Hepatic stellate cell (primary cell): Measurements from ENCODE around the gene VPS26B.
"Not testable (repeated sequence)": the region's sequence is repeated elsewhere in the genome, so short reads cannot be mapped to it uniquely, and the experiment has no call there.

Source experiments
- DNase-seq: peaks from one replicate; pipeline ENCODE4 v3.0.0; 2011; ENCODE audit warnings: low spot score

VPS26B gene

DNA sequence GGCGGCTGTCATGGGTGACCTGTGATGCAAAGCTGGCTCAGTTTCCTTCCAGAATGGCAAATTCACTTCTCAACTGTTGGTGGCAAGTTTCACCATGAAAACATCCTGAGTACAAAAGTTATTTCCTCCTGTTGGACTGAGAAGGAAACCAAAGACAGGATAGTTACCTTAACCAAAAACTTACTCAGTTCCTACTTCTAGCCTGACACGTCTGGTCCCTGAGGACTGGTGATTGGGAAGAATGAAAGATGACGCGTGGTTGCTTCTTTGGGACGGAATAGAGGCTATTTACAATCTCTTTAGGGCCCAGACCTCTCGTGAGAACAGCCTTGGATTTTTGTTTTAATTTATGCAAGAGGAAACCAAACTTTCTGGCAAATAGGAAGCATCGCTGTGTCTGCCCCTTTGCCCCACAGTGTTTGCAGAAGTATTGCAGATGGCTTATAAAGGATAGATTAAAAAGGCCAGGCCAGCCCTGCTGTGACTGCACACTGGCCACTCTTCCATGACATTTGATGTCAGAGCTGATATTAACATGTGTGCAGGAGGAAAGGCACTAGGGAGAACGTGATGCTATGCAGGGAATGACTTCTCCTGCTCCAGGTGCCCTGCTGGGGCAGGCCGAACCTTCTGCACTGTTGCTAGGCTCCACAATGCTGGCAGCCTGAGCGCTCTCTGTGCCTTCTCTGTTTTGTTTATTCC is 7.6 kb downstream of the VPS26B start:
- DNase-seq: no peak

DNA sequence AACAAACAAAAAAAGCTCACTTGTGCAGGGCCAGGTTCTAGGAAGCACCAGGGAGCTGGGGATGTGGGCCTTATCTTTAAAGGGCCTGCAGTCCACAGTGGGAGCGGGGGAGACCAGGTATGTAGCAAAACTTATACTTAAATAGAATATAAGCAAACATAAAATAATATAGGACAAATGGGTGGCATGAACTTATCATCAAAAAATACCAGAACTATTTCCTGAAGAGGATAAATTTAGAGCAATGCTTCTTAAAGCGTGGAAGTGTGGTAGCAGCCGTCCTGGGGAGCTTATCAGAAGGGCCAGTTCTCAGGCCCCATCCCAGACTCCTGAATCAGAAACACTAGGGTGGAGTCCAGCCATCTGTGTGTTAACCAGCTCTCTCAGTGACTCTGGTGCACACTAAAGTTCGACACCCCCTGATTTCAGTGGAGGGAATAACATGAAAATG is 9.3 kb downstream of the VPS26B start:
- no peak for DNase-seq

DNA sequence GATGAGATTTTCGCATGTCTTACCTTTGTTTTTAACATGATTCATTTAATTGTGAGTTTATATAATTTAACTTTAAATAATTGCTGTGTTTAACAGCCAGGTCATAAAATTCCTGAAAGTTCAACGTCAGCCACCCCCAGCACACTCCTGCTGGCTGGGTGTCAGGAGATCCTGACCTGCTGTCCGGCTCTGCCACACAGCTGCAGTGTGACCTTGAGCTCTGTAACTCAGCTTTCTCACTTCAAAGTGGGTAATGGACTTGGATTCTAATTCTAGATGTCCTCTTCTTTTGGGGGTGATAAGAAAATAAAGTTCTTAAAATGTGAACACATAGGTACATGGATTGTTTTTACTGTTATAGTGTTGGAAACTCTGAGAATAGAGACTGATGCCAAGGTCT is 10.9 kb downstream of the VPS26B start:
- DNase-seq: no peak

DNA sequence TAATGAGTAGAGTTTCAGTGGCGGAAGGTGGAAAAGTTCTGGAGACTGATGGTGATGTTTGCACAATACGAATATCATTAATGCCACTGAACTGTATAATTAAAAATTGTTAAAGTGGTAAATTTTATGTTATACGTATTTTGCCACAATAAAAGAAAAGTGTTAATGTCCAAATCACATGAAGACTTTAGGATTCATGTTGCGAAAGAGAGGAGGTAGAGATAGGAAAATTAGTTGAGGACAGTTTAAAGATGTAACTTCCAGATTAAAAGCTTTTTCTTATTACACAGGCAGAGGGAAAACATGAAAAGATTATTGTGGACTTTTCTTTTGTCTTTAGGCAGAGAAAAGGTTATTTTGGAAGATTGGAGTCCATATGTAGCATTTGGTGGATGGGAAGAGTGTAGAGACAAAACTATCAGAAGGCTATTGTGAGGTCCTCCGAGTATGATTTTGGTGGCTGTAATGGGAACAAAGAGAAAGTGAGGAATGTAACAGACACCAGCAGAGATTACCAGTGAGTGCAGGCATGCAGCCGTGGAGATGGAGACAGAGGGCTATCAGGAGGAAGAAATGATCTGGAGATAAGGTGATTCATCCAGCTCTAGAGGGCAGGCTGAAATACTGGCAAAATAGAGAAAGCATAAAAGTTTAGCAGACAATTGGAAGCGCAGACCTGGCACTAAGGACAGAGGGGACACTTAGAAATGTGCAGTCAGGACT is 12.5 kb downstream of the VPS26B start:
- peak; percentile 28 for DNase-seq

- no peak for DNase-seq
These were observed 13.1 kb downstream of the VPS26B start for GRCh38 chr11:134237557-134237922.

GRCh38 chr11:134238956-134239355 is 14.5 kb downstream of the VPS26B start:
- DNase-seq: no peak

DNA sequence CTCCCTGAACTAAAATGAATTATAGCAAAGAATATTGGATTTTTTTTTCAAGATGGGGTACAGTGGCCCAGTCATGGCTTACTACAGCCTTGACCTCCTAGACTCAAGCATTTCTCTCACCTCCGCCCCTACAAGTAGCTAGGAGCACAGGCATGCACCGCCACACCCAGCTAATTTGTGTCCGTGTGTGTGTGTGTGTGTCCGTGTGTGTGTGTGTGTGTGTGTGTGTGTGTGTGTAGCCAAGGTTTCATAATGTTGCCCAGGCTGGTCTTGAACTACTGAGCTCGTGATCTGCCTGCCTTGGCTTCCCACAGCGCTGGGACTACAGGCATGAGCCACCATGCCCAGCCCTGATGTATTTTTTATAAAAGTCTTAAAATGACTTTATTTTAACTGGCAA is 16.1 kb downstream of the VPS26B start:
- no peak for DNase-seq

DNA sequence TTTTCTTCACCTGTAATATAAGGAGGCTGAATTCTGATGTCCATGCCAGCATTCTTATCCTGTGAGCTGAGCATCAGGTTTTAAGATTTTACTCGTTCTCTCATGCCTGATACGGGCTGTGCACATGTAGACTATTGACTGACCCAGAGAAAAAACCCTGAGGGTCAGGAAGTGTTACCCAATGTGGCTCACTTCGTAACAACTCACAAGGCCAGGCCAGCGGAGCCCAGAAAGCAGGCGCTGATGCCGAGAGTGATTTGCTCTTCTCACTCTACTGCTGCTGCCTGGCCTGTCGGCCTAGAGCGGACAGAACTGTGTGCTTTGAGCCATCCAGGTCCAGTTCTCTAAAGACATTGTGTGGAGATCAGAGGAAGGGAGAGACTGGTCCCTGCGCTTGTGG is 17.9 kb downstream of the VPS26B start:
- no peak for DNase-seq

DNA sequence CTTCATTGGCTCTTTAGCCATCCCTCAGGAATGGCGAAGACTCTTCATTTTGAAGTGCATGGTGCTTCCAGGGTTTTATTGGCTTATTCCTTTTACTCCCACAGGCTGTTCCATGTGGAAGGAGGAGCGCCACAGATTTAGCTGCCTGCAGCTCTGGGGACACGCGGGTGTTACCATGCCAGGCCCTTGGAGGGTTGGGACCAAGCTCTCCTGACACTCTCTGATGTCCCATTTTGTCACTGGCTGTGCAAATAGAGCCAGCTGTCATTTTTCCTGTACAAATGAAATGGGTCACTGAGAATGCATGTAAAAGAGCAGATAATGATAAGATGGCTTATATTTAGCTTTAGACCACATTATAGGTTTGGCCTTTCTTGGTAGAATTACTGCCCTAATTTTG is 19.4 kb downstream of the VPS26B start:
- DNase-seq: no peak

DNA sequence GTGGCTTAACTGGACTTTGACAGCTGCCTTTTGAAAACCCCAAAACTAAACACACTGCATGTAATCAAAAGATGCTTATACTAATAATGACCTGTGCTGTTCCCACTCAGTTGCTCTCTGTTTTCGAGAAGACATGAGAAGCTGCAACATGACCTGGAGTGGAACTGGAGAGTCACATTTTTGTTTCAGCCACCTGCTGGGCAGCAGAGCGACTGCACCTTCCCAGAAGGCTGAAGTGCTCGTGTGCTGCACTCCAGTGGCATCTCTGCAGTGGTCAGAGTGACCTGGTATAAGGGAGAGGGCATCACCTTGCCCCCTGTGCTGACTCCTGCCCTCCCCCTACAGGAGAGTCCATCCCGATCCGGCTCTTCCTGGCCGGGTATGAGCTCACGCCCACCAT is 20.1 kb downstream of the VPS26B start:
- DNase-seq: peak; percentile 50

DNA sequence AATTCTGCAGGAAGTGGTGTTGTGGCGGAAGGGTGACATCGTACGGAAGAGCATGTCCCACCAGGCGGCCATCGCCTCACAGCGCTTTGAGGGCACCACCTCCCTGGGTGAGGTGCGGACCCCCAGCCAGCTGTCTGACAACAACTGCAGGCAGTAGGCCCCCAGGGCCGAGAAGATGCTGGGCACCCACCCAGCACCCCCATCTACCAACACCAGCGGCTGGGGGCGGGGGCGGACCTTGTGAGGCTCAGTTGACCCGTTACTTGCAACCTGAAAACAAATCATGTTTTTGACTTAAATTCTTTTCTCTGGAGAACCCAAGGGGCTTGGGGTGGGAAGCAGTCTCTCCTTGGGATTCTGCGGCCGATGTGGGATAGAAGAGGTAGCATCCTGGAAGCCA is 21.0 kb downstream of the VPS26B start:
- DNase-seq: no peak

GRCh38 chr11:134246100-134246499 is 21.6 kb downstream of the VPS26B start:
- no peak for DNase-seq

- no peak for DNase-seq
These were observed 22.2 kb downstream of the VPS26B start for GRCh38 chr11:134246678-134247077.

DNA sequence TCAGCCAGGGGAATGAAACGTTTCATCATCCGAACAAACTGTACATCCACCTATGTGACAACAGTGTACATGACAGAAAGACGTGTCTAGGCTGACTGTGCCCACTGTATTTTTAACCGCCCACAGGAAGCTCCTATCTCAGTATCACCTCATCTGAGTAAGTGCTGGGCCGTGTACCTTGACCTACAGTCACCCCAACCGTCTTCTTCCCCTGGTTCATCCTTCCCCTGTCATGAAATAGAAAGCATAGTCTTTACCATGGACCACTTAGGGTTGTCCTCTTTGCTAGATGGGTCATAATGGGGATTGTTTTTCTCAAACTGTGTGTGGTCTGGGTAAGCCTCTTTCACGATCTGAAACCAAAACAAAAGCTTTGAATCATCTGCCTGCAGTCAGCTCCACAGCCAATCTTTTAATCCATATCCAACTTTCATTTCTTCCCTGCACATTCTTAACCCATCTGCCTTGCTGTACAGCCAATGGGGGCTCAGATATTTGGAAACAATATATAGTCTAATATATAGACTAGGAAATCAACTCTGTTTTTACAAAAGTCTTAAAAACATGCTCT is 24.5 kb downstream of the VPS26B start:
- DNase-seq: no peak

- no peak for DNase-seq
These were observed 25.8 kb downstream of the VPS26B start for GRCh38 chr11:134250246-134250645.

DNA sequence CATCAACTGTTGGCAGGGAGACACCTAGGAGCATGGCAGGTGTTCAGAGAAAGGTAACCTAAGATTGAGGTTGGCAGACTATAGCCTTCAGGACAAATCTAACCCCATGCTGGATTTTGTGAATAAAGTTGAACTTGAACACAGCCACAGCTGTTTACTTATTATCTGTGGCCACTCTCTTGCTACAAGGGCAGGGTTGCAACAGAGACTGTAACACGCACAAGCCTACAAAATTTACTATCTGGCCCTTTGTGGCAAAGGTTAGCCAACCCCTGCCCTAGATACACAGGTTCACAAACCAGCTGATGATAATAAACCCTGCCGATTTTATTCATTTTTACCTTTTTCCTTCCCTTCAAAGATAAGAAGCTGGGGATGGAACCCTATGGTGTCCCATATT is 26.2 kb downstream of the VPS26B start:
- DNase-seq: no peak

- peak; percentile 44 for DNase-seq
These were observed 28.1 kb downstream of the VPS26B start for GRCh38 chr11:134252346-134253187.

- DNase-seq: peak; percentile 97
These were observed 28.9 kb downstream of the VPS26B start, which contains the start of the genes ACAD8 and THYN1 for GRCh38 chr11:134253188-134253993. TSS of gene ACAD8 (plus strand) at chr11:134253568. CDS start at chr11:134253601, 33 bp downstream. TSS of gene THYN1 (minus strand) at chr11:134253352. CDS start at chr11:134252882, 470 bp downstream.

DNA sequence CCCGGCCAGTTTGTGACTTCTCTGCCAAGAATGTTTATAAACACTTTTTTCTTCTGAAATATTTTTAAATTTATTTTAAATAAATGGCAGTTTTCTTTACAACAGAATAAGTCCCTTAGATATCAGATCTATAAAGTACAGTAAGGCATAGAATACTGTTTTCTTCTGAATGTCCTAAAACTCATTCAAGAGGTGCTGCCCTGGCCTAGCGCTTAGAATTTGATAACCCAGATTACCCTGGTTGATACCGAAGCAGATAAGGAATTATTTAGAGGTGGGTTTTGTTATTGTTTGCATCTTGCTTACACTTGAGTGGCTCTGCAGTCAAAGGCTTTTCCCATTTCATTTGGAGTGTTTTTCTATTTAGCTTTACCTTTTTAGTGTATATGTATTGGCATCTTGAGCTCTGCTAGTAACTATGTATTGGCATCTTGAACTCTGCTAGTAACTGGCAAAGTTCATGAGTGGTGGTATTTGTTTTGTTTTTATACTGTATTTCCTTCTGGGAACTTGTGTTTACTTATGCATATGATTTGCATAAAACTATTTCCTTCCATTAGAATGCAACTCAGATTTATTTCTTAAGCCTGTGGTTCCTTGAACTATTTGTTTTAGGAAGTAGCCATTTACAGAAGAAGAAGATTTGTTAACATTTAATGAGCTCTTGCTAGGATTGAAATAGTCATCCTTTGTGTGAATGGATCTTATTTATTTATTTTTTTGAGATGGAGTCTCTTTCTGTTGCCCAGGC is 30.1 kb downstream of the VPS26B start:
- no peak for DNase-seq

DNA sequence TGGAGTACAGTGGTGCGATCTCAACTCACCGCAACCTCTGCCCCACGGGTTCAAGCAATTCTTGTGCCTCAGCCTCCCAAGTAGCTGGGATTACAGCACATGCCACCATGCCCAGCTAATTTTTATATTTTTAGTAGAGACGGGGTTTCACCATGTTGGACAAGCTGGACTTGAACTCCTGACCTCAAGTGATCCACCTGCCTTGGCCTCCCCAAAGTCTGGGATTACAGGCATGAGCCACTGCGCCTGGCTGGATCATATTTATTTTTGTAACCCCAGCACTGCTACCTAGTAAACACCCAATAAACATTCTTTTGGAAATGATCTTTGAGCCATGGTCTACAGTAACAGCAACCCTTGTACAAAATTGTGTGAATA is 30.7 kb downstream of the VPS26B start:
- DNase-seq: not testable (repeated sequence)

DNA sequence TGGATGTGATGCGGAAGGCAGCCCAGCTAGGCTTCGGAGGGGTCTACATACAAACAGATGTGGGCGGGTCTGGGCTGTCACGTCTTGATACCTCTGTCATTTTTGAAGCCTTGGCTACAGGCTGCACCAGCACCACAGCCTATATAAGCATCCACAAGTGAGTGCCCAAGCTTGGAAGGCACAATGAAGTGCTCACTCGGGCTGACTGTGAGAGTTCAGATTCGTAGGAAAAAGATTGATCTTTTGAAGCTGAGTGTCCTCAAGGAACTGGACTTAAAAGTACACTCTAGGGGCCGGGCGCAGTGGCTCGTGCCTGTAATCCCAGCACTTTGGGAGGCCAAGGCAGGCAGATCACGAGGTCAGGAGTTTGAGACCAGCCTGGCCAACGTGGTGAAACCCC is 32.6 kb downstream of the VPS26B start:
- DNase-seq: no peak
